MM.1S (cell line): Measurements from ENCODE around the gene CHMP1A.

Experiments used
- DNase-seq: peaks from one replicate; pipeline ENCODE4 v3.0.0-alpha.2; 2015
- H2AFZ ChIP-seq: fragments of 300-600 bp; sonication (generic); 2 replicates; pipeline ENCODE4 v1.6.0; 2016; ENCODE audit warnings: antibody characterized with exemption, low read length
- H3F3A ChIP-seq: fragments of 300-600 bp; sonication (generic); 2 replicates; pipeline ENCODE4 v1.6.1; 2016; ENCODE audit warnings: mild to moderate bottlenecking, antibody characterized with exemption, low read length, moderate library complexity, mixed read lengths; ENCODE audit not compliant: insufficient read depth
- H3K27ac ChIP-seq: fragments of 300-600 bp; sonication (generic); 2 replicates; pipeline ENCODE4 v1.5.1; 2016; ENCODE audit warnings: mild to moderate bottlenecking, low read length
- H3K27me3 ChIP-seq: fragments of 300-600 bp; sonication (generic); replicated peaks from 2 replicates; pipeline ENCODE4 v1.6.0; 2016; ENCODE audit warnings: low read length; ENCODE audit not compliant: insufficient read depth
- H3K36me3 ChIP-seq: fragments of 300-600 bp; sonication (generic); replicated peaks from 2 replicates; pipeline ENCODE4 v1.6.1; 2016; ENCODE audit warnings: mild to moderate bottlenecking, low read length, mixed read lengths; ENCODE audit not compliant: insufficient read depth
- H3K4me1 ChIP-seq: fragments of 300-600 bp; sonication (generic); 2 replicates; pipeline ENCODE4 v1.6.1; 2016; ENCODE audit warnings: low read length, mixed read lengths
- H3K4me2 ChIP-seq: fragments of 300-600 bp; sonication (generic); 2 replicates; pipeline ENCODE4 v1.6.0; 2016; ENCODE audit warnings: low read depth, low read length
- H3K4me3 ChIP-seq: fragments of 300-600 bp; sonication (generic); 2 replicates; pipeline ENCODE4 v1.5.1; 2016; ENCODE audit warnings: low read length, mixed read lengths
- H3K79me2 ChIP-seq: fragments of 300-600 bp; sonication (generic); 2 replicates; pipeline ENCODE4 v1.6.1; 2016; ENCODE audit warnings: mixed run types, low read length, mixed read lengths
- H3K9ac ChIP-seq: fragments of 300-600 bp; sonication (generic); 2 replicates; pipeline ENCODE4 v1.6.1; 2016; ENCODE audit warnings: low read length, mixed read lengths
- H3K9me2 ChIP-seq: fragments of 300-600 bp; sonication (generic); replicated peaks from 2 replicates; pipeline ENCODE4 v1.6.1; 2016; ENCODE audit warnings: mild to moderate bottlenecking, low read length, mixed read lengths; ENCODE audit not compliant: insufficient read depth
- H3K9me3 ChIP-seq: fragments of 300-600 bp; sonication (generic); replicated peaks from 2 replicates; pipeline ENCODE4 v1.6.1; 2016; ENCODE audit warnings: mild to moderate bottlenecking, low read length, mixed read lengths; ENCODE audit not compliant: insufficient read depth
- H4K20me1 ChIP-seq: fragments of 300-600 bp; sonication (generic); 2 replicates; pipeline ENCODE4 v1.6.1; 2016; ENCODE audit warnings: mild to moderate bottlenecking, low read length, moderate library complexity, mixed read lengths; ENCODE audit not compliant: insufficient read depth
- EZH2 ChIP-seq: fragments of 300-600 bp; sonication (generic); optimal IDR thresholded peaks from 2 replicates; pipeline ENCODE3; 2017; ENCODE audit warnings: low read depth, mild to moderate bottlenecking, antibody characterized with exemption, low read length, mixed read lengths
- EZH2phosphoT487 ChIP-seq: fragments of 300-600 bp; sonication (generic); IDR thresholded peaks from 2 replicates; pipeline ENCODE4 v1.6.1; 2018; ENCODE audit warnings: antibody characterized with exemption, low read length
- TF ChIP-seq, protein P1 (sequence below): fragments of 300-600 bp; sonication (generic); IDR thresholded peaks from 2 replicates; pipeline ENCODE4 v1.5.1; 2016; ENCODE audit warnings: antibody characterized with exemption, low read length, mixed read lengths

The CHMP1A gene

DNA sequence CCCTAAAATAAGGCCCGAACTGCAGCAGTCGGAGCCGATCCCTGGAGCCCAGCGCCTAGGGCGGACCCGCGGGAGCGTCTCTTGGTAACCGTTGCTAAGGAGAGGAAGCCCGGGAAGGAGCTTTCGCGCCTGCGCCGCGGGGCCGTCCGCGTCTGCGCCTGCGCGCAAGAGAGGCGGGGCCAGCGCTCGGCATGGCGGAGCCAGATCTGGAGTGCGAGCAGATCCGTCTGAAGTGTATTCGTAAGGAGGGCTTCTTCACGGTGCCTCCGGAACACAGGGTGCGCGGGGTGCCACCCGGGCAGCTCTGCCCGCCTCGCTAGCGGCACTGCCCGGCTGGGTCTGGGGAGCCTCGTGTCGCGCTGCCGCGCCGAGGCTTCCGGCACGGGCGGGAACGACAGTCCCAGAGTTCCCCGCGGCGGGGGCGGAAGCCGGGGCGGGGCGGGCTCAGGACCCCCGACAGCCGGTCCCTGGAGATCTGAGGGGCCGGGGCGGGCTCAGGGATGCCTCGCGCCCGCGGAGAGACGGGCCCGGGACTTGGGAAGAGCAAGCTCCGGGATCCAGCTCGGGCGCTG is 29.1 kb upstream of the CHMP1A start, which contains the start of gene CDK10:
CDK10 (plus strand) TSS at position 170 of the 572 bp plus-strand sequence; CDS start at position 192, 22 bp downstream.
- Histone ChIP-seq H3K27ac (peak within 1 kb of the TSS; percentile 72), H3K4me2 (peak within 1 kb of the TSS; percentile 68), H3K9me2 (no peaks in the 10 kb centered on the region), H2AFZ (peak within 1 kb of the TSS; percentile 75), H3K36me3 (no peaks in the 10 kb centered on the region), H3K4me1 (no peaks in the 10 kb centered on the region), H3K9me3 (no peaks in the 10 kb centered on the region), H3F3A (no peaks in the 10 kb centered on the region), H3K4me3 (peak within 1 kb of the TSS; percentile 75), H3K27me3 (no peaks in the 10 kb centered on the region), H3K79me2 (peaks cover 4% of the 10 kb centered on the region), H3K9ac (peak within 1 kb of the TSS; percentile 83), H4K20me1 (no peaks in the 10 kb centered on the region)
- DNase-seq: peak; percentile 74
- TF ChIP-seq, protein P1, sequence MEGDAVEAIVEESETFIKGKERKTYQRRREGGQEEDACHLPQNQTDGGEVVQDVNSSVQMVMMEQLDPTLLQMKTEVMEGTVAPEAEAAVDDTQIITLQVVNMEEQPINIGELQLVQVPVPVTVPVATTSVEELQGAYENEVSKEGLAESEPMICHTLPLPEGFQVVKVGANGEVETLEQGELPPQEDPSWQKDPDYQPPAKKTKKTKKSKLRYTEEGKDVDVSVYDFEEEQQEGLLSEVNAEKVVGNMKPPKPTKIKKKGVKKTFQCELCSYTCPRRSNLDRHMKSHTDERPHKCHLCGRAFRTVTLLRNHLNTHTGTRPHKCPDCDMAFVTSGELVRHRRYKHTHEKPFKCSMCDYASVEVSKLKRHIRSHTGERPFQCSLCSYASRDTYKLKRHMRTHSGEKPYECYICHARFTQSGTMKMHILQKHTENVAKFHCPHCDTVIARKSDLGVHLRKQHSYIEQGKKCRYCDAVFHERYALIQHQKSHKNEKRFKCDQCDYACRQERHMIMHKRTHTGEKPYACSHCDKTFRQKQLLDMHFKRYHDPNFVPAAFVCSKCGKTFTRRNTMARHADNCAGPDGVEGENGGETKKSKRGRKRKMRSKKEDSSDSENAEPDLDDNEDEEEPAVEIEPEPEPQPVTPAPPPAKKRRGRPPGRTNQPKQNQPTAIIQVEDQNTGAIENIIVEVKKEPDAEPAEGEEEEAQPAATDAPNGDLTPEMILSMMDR: no peak
- TF ChIP-seq EZH2 (no peak), EZH2phosphoT487 (no peak)

DNA sequence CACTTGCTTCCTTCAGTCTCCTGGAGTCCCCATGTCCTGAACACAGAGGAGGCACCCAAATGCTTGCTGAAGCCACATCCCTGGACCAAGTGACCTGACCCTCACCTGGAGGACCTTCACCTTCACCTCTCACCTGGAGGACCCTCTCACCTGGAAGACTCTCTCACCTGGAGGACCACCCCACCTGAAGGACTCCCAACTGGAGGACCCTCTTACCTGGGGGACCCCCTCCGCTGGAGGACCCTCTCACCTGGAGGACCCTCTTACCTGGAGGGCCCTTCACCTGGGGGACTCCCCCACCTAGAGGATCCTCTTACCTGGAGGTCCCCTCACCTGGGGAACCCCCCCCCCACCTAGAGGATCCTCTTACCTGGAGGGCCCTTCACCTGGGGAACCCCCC is 28.4 kb upstream of the CHMP1A start:
- H4K20me1 ChIP-seq: no peaks in the 10 kb centered on the region
- no peaks in the 10 kb centered on the region for H3K9me3 ChIP-seq
- no peak overlapping the region for H3K27ac ChIP-seq
- no peaks in the 10 kb centered on the region for H3K36me3 ChIP-seq
- H3K4me1 ChIP-seq: no peaks in the 10 kb centered on the region
- no peaks in the 10 kb centered on the region for H3F3A ChIP-seq
- peaks cover 4% of the 10 kb centered on the region for H3K79me2 ChIP-seq
- no peak overlapping the region for H3K9ac ChIP-seq
- no peak overlapping the region for H3K4me3 ChIP-seq
- no peaks in the 10 kb centered on the region for H3K27me3 ChIP-seq
- DNase-seq: no peak
- no peak overlapping the region for H3K4me2 ChIP-seq
- H3K9me2 ChIP-seq: no peaks in the 10 kb centered on the region
- H2AFZ ChIP-seq: no peak overlapping the region
- no peak for TF ChIP-seq EZH2phosphoT487
- no peak for TF ChIP-seq EZH2
- TF ChIP-seq, protein P1: no peak

- TF ChIP-seq, protein P1: no peak
- no peak for TF ChIP-seq EZH2phosphoT487
- TF ChIP-seq EZH2: no peak
- no peaks in the 10 kb centered on the region for H3K79me2 ChIP-seq
- H3K27me3 ChIP-seq: no peaks in the 10 kb centered on the region
- DNase-seq: no peak
- H3K27ac ChIP-seq: no peak overlapping the region
- H2AFZ ChIP-seq: no peak overlapping the region
- H3K9ac ChIP-seq: no peak overlapping the region
- no peaks in the 10 kb centered on the region for H4K20me1 ChIP-seq
- H3K4me3 ChIP-seq: no peak overlapping the region
- no peak overlapping the region for H3K4me2 ChIP-seq
- no peaks in the 10 kb centered on the region for H3K4me1 ChIP-seq
- H3F3A ChIP-seq: no peaks in the 10 kb centered on the region
- H3K9me2 ChIP-seq: no peaks in the 10 kb centered on the region
- no peaks in the 10 kb centered on the region for H3K9me3 ChIP-seq
- H3K36me3 ChIP-seq: no peaks in the 10 kb centered on the region
These were observed 20.8 kb upstream of the CHMP1A start for GRCh38 chr16:89678258-89678657.
